Endodermal cell (in vitro differentiated cells): ENCODE measurements around the gene DENND2A. TPM values are rescaled to one million over a fixed set of nuclear protein-coding genes. Genes with fewer than 3 reads are reported as not detected.
A peak's percentile ranks its signal among the peaks of the same experiment; 100 is the strongest.
"Not testable (repeated sequence)": the region's sequence is repeated elsewhere in the genome, so short reads cannot be mapped to it uniquely, and the experiment has no call there.

Experiments
- DNase-seq: peaks from one replicate; pipeline ENCODE4 v3.0.0-alpha.2; 2017
- H3K27ac ChIP-seq: 2 replicates; pipeline ENCODE4 v1.5.1; 2013; ENCODE audit warnings: mild to moderate bottlenecking, low read depth, low read length, moderate library complexity
- H3K27me3 ChIP-seq: 2 replicates; pipeline ENCODE4 v1.6.1; 2013; ENCODE audit warnings: mild to moderate bottlenecking, low read length, moderate library complexity; ENCODE audit not compliant: insufficient read depth, control insufficient read depth, poor library complexity, severe bottlenecking
- H3K36me3 ChIP-seq: 2 replicates; pipeline ENCODE4 v1.7.0; 2013; ENCODE audit warnings: mild to moderate bottlenecking, low read length, moderate library complexity; ENCODE audit not compliant: control insufficient read depth, insufficient read depth
- H3K4me1 ChIP-seq: one replicate; pipeline ENCODE4 v1.7.0; 2013; ENCODE audit warnings: low read length; ENCODE audit not compliant: control insufficient read depth, insufficient read depth
- H3K4me3 ChIP-seq: 2 replicates; pipeline ENCODE4 v1.5.1; 2013; ENCODE audit warnings: mild to moderate bottlenecking, low read length, moderate library complexity
- H3K9ac ChIP-seq: 2 replicates; pipeline ENCODE4 v1.6.1; 2013; ENCODE audit warnings: mild to moderate bottlenecking, low read length, moderate library complexity; ENCODE audit not compliant: poor library complexity, severe bottlenecking; ENCODE audit errors: extremely low read depth
- H3K9me3 ChIP-seq: 2 replicates; pipeline ENCODE4 v1.6.1; 2013; ENCODE audit warnings: mild to moderate bottlenecking, low read length, moderate library complexity; ENCODE audit not compliant: control insufficient read depth
- H3K27ac Mint-ChIP-seq: 2 replicates; pipeline ENCODE4 v1.8.0; 2020; ENCODE audit warnings: mixed read lengths
- H3K27me3 Mint-ChIP-seq: 2 replicates; pipeline ENCODE4 v1.8.0; 2021; ENCODE audit warnings: mild to moderate bottlenecking, mixed read lengths; ENCODE audit not compliant: insufficient read depth
- H3K36me3 Mint-ChIP-seq: 2 replicates; pipeline ENCODE4 v1.8.0; 2020; ENCODE audit warnings: low read depth, mixed read lengths
- H3K4me1 Mint-ChIP-seq: 2 replicates; pipeline ENCODE4 v1.8.0; 2020; ENCODE audit warnings: mixed read lengths
- H3K4me3 Mint-ChIP-seq: 2 replicates; pipeline ENCODE4 v1.8.0; 2020; ENCODE audit warnings: mild to moderate bottlenecking, moderate library complexity, mixed read lengths
- H3K9me3 Mint-ChIP-seq: 2 replicates; pipeline ENCODE4 v1.8.0; 2020; ENCODE audit warnings: mild to moderate bottlenecking, mixed read lengths
- WGBS, 2 experiments: methylation state at CpG; one replicate each; pipeline versions ENCODE4 v1.1.5 to v1.1.7; 2013; ENCODE audit warnings: missing lambda C conversion rate in 2 of 2, mixed read lengths in 1 of 2; ENCODE audit not compliant: insufficient coverage in 1 of 2, insufficient read length in 1 of 2; 5-methylcytosine and 5-hydroxymethylcytosine counted together
- total RNA-seq, 2 donors: library from RNA; stranded (reverse); fragmentation: NEBNext Ultra II Directional in 1 of 2; extraction: Animal tissue kit (Norgen Biotek cat#: 25700) in 1 of 2; gene quantifications; 2 replicates in 1 of 2; 3 replicates in 1 of 2; pipeline ENCODE4 v1.2.1, GENCODE V29; 2021
- TF ChIP-seq, protein P1 (sequence below): fragments of 200-600 bp; sonication (generic); conservative IDR thresholded peaks from 2 replicates; pipeline ENCODE4 v1.5.0; 2021; ENCODE audit warnings: antibody characterized with exemption, mild to moderate bottlenecking

The DENND2A gene
- total RNA-seq, 2 donors from 2014 or later, result 28.5 to 40.6 TPM

DNA sequence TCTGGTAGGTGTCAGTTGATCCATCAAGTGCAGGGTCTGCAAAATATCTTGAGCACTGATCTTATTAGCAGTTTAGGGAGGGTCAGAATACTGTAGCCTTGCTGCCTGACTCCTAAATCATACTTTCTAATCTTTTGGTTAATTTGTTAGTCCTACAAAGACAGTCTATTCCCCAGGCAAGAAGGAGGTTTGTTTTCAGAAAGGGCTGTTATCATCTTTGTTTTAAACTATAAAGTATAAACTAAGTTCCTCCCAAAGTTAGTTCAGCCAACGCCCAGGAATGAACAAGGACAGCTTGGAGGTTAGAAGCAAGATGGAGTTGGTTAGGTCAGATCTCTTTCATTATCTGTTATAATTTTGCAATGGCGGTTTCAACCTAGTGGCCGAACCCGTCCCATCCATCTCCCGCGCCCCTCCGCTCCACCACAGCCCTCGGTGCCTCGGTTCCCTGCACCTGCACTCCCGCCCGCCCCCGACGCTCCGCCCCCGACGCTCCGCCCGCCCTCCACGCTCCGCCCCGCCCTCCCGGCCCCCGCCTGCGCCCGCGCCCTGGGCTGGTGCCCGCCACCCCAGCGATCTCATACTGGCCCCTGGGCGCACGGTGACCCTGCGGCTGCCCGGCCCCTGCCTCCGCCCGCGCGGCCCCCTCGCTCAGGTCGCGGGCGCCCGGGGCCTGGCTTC lies 31.9 kb upstream of the DENND2A start, which contains the start of gene ADCK2:
TSS of gene ADCK2 (plus strand) at position 564 of the 681 bp plus-strand sequence. CDS start 386 bp downstream, outside the sequence.
- Mint-ChIP-seq H3K9me3 (no peaks in the 10 kb centered on the region), H3K27me3 (peaks cover 4% of the 10 kb centered on the region), H3K4me3 (peak within 1 kb of the TSS; percentile 62), H3K4me1 (peaks cover 2% of the 10 kb centered on the region), H3K36me3 (peaks cover 3% of the 10 kb centered on the region), H3K27ac (no peak within 1 kb of the TSS)
- 0 to 2% methylated on average over 3 to 41 of the region's 41 CpGs for WGBS, 2 experiments
- peaks cover 2% of the 10 kb centered on the region for H3K4me1 ChIP-seq
- no peaks in the 10 kb centered on the region for H3K36me3 ChIP-seq
- H3K27me3 ChIP-seq, result no peaks in the 10 kb centered on the region
- no peak within 1 kb of the TSS for H3K27ac ChIP-seq
- peak; percentile 87 for DNase-seq
- peak within 1 kb of the TSS; percentile 38 for H3K9ac ChIP-seq
- peak within 1 kb of the TSS; percentile 80 for H3K4me3 ChIP-seq
- H3K9me3 ChIP-seq, result no peaks in the 10 kb centered on the region
- TF ChIP-seq, protein P1, sequence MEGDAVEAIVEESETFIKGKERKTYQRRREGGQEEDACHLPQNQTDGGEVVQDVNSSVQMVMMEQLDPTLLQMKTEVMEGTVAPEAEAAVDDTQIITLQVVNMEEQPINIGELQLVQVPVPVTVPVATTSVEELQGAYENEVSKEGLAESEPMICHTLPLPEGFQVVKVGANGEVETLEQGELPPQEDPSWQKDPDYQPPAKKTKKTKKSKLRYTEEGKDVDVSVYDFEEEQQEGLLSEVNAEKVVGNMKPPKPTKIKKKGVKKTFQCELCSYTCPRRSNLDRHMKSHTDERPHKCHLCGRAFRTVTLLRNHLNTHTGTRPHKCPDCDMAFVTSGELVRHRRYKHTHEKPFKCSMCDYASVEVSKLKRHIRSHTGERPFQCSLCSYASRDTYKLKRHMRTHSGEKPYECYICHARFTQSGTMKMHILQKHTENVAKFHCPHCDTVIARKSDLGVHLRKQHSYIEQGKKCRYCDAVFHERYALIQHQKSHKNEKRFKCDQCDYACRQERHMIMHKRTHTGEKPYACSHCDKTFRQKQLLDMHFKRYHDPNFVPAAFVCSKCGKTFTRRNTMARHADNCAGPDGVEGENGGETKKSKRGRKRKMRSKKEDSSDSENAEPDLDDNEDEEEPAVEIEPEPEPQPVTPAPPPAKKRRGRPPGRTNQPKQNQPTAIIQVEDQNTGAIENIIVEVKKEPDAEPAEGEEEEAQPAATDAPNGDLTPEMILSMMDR, result peak; percentile 34

DNA sequence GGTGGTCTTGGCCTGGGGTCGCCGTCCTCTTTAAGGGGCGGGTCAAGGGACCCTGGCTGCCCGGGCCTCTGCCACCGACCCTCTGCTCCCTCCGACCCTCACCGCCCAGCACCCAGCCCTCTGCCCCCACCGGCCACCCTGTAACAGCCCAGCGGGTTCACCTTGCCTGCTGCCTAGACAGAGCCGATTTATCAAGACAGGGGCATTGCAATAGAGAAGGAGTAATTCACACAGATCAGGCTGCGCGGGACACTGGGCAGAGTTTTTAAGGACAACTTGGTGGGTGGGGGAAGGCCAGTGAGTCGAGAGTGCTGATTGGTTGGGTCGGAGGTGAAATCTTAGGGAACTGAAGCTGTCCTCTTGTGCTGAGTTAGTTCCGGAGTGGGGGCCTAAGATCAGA lies 31.4 kb upstream of the DENND2A start:
- Histone ChIP-seq H3K27ac (no peak overlapping the region), H3K4me1 (peaks cover 2% of the 10 kb centered on the region), H3K4me3 (peak overlapping the region; percentile 65), H3K9me3 (no peaks in the 10 kb centered on the region), H3K36me3 (no peaks in the 10 kb centered on the region), H3K27me3 (no peaks in the 10 kb centered on the region), H3K9ac (no peak overlapping the region)
- TF ChIP-seq, protein P1, result no peak
- H3K4me3 Mint-ChIP-seq, result peak overlapping the region; percentile 62
- H3K36me3 Mint-ChIP-seq, result peaks cover 3% of the 10 kb centered on the region
- WGBS, 2 experiments, result 72 to 88% methylated on average over 6 to 15 of the region's 15 CpGs
- no peak overlapping the region for H3K27ac Mint-ChIP-seq
- H3K9me3 Mint-ChIP-seq, result no peaks in the 10 kb centered on the region
- H3K27me3 Mint-ChIP-seq, result peaks cover 4% of the 10 kb centered on the region
- peaks cover 2% of the 10 kb centered on the region for H3K4me1 Mint-ChIP-seq
- no peak for DNase-seq

DNA sequence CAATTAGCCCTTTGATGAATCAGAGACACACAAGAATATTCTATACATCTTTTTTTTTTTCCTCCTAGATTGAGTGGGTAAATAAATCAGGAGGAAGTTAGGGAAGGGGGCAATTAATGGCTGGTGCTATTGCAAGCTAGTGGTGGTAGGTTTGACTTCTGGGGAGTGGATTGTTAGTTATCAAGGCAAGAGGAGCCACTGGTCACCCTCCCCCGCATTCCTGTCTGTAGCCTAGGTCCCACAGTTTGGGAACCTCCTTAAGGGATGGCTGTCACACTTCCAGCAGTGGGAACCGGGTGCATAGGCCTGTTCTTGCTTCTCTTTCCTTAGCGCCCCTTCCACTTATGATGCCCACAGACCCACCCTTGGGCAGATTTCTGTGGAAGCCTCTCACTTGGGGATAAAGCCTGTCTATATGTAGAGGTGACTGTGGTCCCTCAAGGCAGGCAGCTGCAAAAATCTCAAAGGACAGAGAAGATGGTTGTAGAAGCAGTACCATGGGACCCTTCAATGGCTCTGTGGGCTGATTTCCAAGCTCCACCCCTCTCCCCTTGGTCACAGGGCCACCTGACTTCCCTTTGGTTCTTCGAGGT lies 29.8 kb upstream of the DENND2A start:
- Mint-ChIP-seq H3K27ac (no peak overlapping the region), H3K36me3 (no peaks in the 10 kb centered on the region), H3K4me3 (no peak overlapping the region), H3K9me3 (no peaks in the 10 kb centered on the region), H3K27me3 (peaks cover 5% of the 10 kb centered on the region), H3K4me1 (peaks cover 1% of the 10 kb centered on the region)
- Histone ChIP-seq H3K4me1 (peaks cover 2% of the 10 kb centered on the region), H3K27me3 (no peaks in the 10 kb centered on the region), H3K27ac (no peak overlapping the region), H3K9ac (no peak overlapping the region), H3K4me3 (no peak overlapping the region), H3K9me3 (no peaks in the 10 kb centered on the region), H3K36me3 (no peaks in the 10 kb centered on the region)
- DNase-seq, result no peak
- TF ChIP-seq, protein P1, result no peak
- 86 to 94% methylated on average over 2 to 4 of the region's 4 CpGs for WGBS, 2 experiments

DNA sequence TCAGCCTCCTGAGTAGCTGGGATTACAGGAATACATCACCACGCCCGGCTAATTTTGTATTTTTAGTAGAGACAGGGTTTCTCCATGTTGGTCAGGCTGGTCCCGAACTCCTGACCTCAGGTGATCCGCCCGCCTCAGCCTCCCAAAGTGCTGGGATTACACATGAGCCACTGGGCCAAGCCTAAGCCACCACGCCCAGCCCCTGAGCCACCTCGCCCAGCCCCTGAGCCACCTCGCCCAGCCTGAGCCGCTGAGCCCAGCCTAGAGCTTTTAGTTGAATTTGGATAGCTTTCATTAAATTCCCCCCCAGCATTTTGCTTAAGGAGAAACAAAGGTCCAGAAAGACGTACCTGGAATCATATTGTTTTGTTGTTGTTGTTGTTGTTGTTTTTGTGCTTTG lies 29.2 kb upstream of the DENND2A start:
- not testable (repeated sequence) for H3K27ac ChIP-seq, H3K4me1 ChIP-seq, H3K9me3 Mint-ChIP-seq, H3K4me3 ChIP-seq, H3K36me3 ChIP-seq, H3K4me1 Mint-ChIP-seq, H3K36me3 Mint-ChIP-seq, H3K27me3 Mint-ChIP-seq, H3K9ac ChIP-seq, H3K27me3 ChIP-seq, H3K9me3 ChIP-seq, H3K4me3 Mint-ChIP-seq, H3K27ac Mint-ChIP-seq, DNase-seq
- 97 to 98% methylated on average over 5 to 10 of the region's 10 CpGs for WGBS, 2 experiments
